ENCODE data around the gene SNCB.

Gene SNCB

GRCh38 chr5:176614805-176615478 is 15.4 kb downstream of the SNCB start:
- Histone ChIP-seq H3K79me2 (ENCODE audit: insufficient read depth, low read length) (no peaks in the 10 kb centered on the region), H3K4me2 (ENCODE audit: low read depth, low read length, poor library complexity, severe bottlenecking) (no peak overlapping the region), H3F3A (ENCODE audit: low read depth) (no peaks in the 10 kb centered on the region), H3K36me3 (ENCODE audit: insufficient read depth, low read length) (no peaks in the 10 kb centered on the region), H2AFZ (ENCODE audit: low read length) (no peak overlapping the region), H3K9me2 (replicated peaks; ENCODE audit: low read depth, low read length) (no peaks in the 10 kb centered on the region), H4K20me1 (ENCODE audit: insufficient read depth, low read length, poor library complexity, severe bottlenecking) (no peaks in the 10 kb centered on the region), H3K4me1 (ENCODE audit: insufficient read depth, low read length, poor library complexity, severe bottlenecking) (no peaks in the 10 kb centered on the region), H3K27me3 (ENCODE audit: insufficient read depth, low read length, poor library complexity, severe bottlenecking) (no peaks in the 10 kb centered on the region), H3K4me3 (ENCODE audit: low read length, poor library complexity, severe bottlenecking) (no peak overlapping the region), H3K9me3 (ENCODE audit: insufficient read depth, low read depth, low read length) (no peaks in the 10 kb centered on the region), H3K9ac (ENCODE audit: low read depth, low read length, poor library complexity, severe bottlenecking) (no peak overlapping the region)
- TF ChIP-seq, protein P1, sequence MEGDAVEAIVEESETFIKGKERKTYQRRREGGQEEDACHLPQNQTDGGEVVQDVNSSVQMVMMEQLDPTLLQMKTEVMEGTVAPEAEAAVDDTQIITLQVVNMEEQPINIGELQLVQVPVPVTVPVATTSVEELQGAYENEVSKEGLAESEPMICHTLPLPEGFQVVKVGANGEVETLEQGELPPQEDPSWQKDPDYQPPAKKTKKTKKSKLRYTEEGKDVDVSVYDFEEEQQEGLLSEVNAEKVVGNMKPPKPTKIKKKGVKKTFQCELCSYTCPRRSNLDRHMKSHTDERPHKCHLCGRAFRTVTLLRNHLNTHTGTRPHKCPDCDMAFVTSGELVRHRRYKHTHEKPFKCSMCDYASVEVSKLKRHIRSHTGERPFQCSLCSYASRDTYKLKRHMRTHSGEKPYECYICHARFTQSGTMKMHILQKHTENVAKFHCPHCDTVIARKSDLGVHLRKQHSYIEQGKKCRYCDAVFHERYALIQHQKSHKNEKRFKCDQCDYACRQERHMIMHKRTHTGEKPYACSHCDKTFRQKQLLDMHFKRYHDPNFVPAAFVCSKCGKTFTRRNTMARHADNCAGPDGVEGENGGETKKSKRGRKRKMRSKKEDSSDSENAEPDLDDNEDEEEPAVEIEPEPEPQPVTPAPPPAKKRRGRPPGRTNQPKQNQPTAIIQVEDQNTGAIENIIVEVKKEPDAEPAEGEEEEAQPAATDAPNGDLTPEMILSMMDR (conservative IDR thresholded peaks at IDR 0.05; ENCODE audit: low read length), result no peak
- TF ChIP-seq EZH2phosphoT487 (IDR thresholded peaks at IDR 0.05; ENCODE audit: borderline replicate concordance), result no peak

- H3F3A ChIP-seq (ENCODE audit: low read depth), result no peaks in the 10 kb centered on the region
- no peak overlapping the region for H3K4me2 ChIP-seq (ENCODE audit: low read depth, low read length, poor library complexity, severe bottlenecking)
- no peak overlapping the region for H3K9ac ChIP-seq (ENCODE audit: low read depth, low read length, poor library complexity, severe bottlenecking)
- no peaks in the 10 kb centered on the region for H3K79me2 ChIP-seq (ENCODE audit: insufficient read depth, low read length)
- H3K4me1 ChIP-seq (ENCODE audit: insufficient read depth, low read length, poor library complexity, severe bottlenecking), result no peaks in the 10 kb centered on the region
- H2AFZ ChIP-seq (ENCODE audit: low read length), result no peak overlapping the region
- H3K36me3 ChIP-seq (ENCODE audit: insufficient read depth, low read length), result no peaks in the 10 kb centered on the region
- no peaks in the 10 kb centered on the region for H3K27me3 ChIP-seq (ENCODE audit: insufficient read depth, low read length, poor library complexity, severe bottlenecking)
- H3K9me2 ChIP-seq (replicated peaks; ENCODE audit: low read depth, low read length), result no peaks in the 10 kb centered on the region
- no peak overlapping the region for H3K4me3 ChIP-seq (ENCODE audit: low read length, poor library complexity, severe bottlenecking)
- H3K9me3 ChIP-seq (ENCODE audit: insufficient read depth, low read depth, low read length), result no peaks in the 10 kb centered on the region
- no peaks in the 10 kb centered on the region for H4K20me1 ChIP-seq (ENCODE audit: insufficient read depth, low read length, poor library complexity, severe bottlenecking)
- TF ChIP-seq, protein P1 (conservative IDR thresholded peaks at IDR 0.05; ENCODE audit: low read length), result no peak
- TF ChIP-seq EZH2phosphoT487 (IDR thresholded peaks at IDR 0.05; ENCODE audit: borderline replicate concordance), result no peak
Observed at GRCh38 chr5:176612855-176613254, 17.5 kb downstream of the SNCB start.

DNA sequence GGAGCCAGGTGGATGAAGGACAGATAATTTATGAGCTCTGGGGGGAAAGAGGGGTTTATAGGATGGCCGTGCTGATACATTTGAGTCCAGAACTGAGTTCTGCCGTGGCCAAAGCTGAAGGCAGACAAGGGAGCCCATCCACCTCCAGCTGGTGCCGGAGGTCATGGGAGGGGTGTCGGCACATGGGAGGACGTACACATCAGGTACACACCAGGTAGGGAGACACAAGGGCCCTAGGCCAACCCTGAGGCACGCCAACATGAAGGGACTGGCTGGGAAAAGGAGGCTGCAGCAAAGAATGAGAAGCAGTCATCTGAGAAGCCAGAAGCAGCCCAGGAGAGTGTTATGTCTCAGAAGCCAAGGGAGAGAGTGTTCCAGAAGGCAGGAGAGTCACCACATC is 18.3 kb downstream of the SNCB start:
- Histone ChIP-seq H3K79me2 (ENCODE audit: insufficient read depth, low read length) (no peaks in the 10 kb centered on the region), H2AFZ (ENCODE audit: low read length) (no peak overlapping the region), H3K4me3 (ENCODE audit: low read length, poor library complexity, severe bottlenecking) (no peak overlapping the region), H3K9ac (ENCODE audit: low read depth, low read length, poor library complexity, severe bottlenecking) (no peak overlapping the region), H3K27me3 (ENCODE audit: insufficient read depth, low read length, poor library complexity, severe bottlenecking) (no peaks in the 10 kb centered on the region), H3K9me3 (ENCODE audit: insufficient read depth, low read depth, low read length) (no peaks in the 10 kb centered on the region), H4K20me1 (ENCODE audit: insufficient read depth, low read length, poor library complexity, severe bottlenecking) (no peaks in the 10 kb centered on the region), H3K9me2 (replicated peaks; ENCODE audit: low read depth, low read length) (no peaks in the 10 kb centered on the region), H3K4me2 (ENCODE audit: low read depth, low read length, poor library complexity, severe bottlenecking) (no peak overlapping the region), H3K36me3 (ENCODE audit: insufficient read depth, low read length) (no peaks in the 10 kb centered on the region), H3F3A (ENCODE audit: low read depth) (no peaks in the 10 kb centered on the region), H3K4me1 (ENCODE audit: insufficient read depth, low read length, poor library complexity, severe bottlenecking) (no peaks in the 10 kb centered on the region)
- TF ChIP-seq, protein P1 (conservative IDR thresholded peaks at IDR 0.05; ENCODE audit: low read length), result no peak
- no peak for TF ChIP-seq EZH2phosphoT487 (IDR thresholded peaks at IDR 0.05; ENCODE audit: borderline replicate concordance)

Measured in Loucy (cell line).